Left lobe of liver (tissue), 2 donors: ENCODE results near the gene FAM83C. TPM values are rescaled to one million over a fixed set of nuclear protein-coding genes. Genes with fewer than 3 reads are reported as not detected.
"Not testable (repeated sequence)": the region's sequence is repeated elsewhere in the genome, so short reads cannot be mapped to it uniquely, and the experiment has no call there.

ENCODE experiments used
- ATAC-seq: fragments of 200-7000 bp; cut with Tn5 transposase; one replicate; pipeline ENCODE4 v1.9.1; 2020; ENCODE audit warnings: mild to moderate bottlenecking, moderate library complexity
- DNase-seq: peaks from one replicate; pipeline ENCODE4 v3.0.0-alpha.2; 2020; ENCODE audit warnings: low spot score
- total RNA-seq: library from RNA; stranded (reverse); gene quantifications from one replicate; pipeline ENCODE4 v1.2.1, GENCODE V29; 2021
- donor health status: DM: no; HTN: no; CAD: no; lungs with moderate emphysema.
- donor health status: DM: no; HTN: yes; CAD: no.

Gene FAM83C
- total RNA-seq, 1 donor from 2014 or later, result not detected

GRCh38 chr20:35270021-35270902 lies 22.0 kb downstream of the FAM83C start:
- ATAC-seq (no peak), DNase-seq (no peak)

GRCh38 chr20:35269055-35269781 lies 23.0 kb downstream of the FAM83C start:
- DNase-seq (peak; percentile 78), ATAC-seq (peak; percentile 89)

- ATAC-seq (no peak), DNase-seq (no peak)
Measured at GRCh38 chr20:35267092-35267491, 25.1 kb downstream of the FAM83C start.

- no peak for ATAC-seq
- DNase-seq, result no peak
Measured at GRCh38 chr20:35264755-35265154, 27.5 kb downstream of the FAM83C start.

- ATAC-seq, result peak; percentile 90
- DNase-seq, result peak; percentile 83
Measured at GRCh38 chr20:35263532-35264341, 28.5 kb downstream of the FAM83C start.

GRCh38 chr20:35262731-35263531 lies 29.3 kb downstream of the FAM83C start:
- ATAC-seq, result peak; percentile 78
- DNase-seq, result not testable (repeated sequence)

- not testable (repeated sequence) for ATAC-seq, DNase-seq
Measured at GRCh38 chr20:35262321-35262720, 29.9 kb downstream of the FAM83C start.

- DNase-seq (no peak), ATAC-seq (no peak)
Measured at GRCh38 chr20:35260426-35260825, 31.8 kb downstream of the FAM83C start.

GRCh38 chr20:35257175-35257909 lies 34.9 kb downstream of the FAM83C start:
- DNase-seq, result no peak
- peak; percentile 26 for ATAC-seq

GRCh38 chr20:35254448-35254999 lies 37.7 kb downstream of the FAM83C start:
- no peak for ATAC-seq
- DNase-seq, result no peak

GRCh38 chr20:35253010-35253409 lies 39.2 kb downstream of the FAM83C start:
- DNase-seq, result no peak

GRCh38 chr20:35252598-35252997 lies 39.6 kb downstream of the FAM83C start:
- ATAC-seq, DNase-seq: not testable (repeated sequence)

More at GRCh38 chr20:35253010-35253409, 39.2 kb downstream of the FAM83C start:
- no peak for ATAC-seq

GRCh38 chr20:35252037-35252461 lies 40.2 kb downstream of the FAM83C start:
- DNase-seq, result no peak
- ATAC-seq, result no peak

GRCh38 chr20:35251613-35251940 lies 40.6 kb downstream of the FAM83C start:
- no peak for ATAC-seq
- no peak for DNase-seq

- no peak for ATAC-seq
- DNase-seq, result no peak
Measured at GRCh38 chr20:35248641-35249475, 43.4 kb downstream of the FAM83C start.

- no peak for ATAC-seq
- no peak for DNase-seq
Measured at GRCh38 chr20:35246723-35247122, 45.5 kb downstream of the FAM83C start.

GRCh38 chr20:35243986-35244385 lies 48.2 kb downstream of the FAM83C start:
- ATAC-seq (no peak), DNase-seq (no peak)

- ATAC-seq (no peak), DNase-seq (no peak)
Measured at GRCh38 chr20:35243317-35243716, 48.9 kb downstream of the FAM83C start.
